Measurements from ENCODE around the gene PTK6. TPM values are rescaled to one million over a fixed set of nuclear protein-coding genes. Genes with fewer than 3 reads are reported as not detected.

PTK6 gene
- total and polyA plus RNA-seq, 2 of the 13 experiments (the other 11 are each of a cell fraction or from before 2014, with no cell fraction given), result 0.08 TPM; not detected in 1

GRCh38 chr20:63574829-63575743, 37.9 kb upstream of the PTK6 start (continued):
- no peak for TF ChIP-seq MLLT10 (CRISPR knock-in tag; IDR thresholded peaks at IDR 0.05)
- no peak for TF ChIP-seq ZNF615 (CRISPR knock-in tag; IDR thresholded peaks at IDR 0.05; ENCODE audit: borderline replicate concordance)
- 0 out of 2 replicates have a peak, but pooled peaks have one; percentile 38 for TF ChIP-seq AKAP8 (CRISPR knock-in tag; IDR thresholded peaks at IDR 0.05)
- no peak for TF ChIP-seq ZNF230 (CRISPR knock-in tag; IDR thresholded peaks at IDR 0.05)
- TF ChIP-seq ZNF124 (CRISPR knock-in tag; IDR thresholded peaks at IDR 0.05), result no peak
- TF ChIP-seq, protein P1, sequence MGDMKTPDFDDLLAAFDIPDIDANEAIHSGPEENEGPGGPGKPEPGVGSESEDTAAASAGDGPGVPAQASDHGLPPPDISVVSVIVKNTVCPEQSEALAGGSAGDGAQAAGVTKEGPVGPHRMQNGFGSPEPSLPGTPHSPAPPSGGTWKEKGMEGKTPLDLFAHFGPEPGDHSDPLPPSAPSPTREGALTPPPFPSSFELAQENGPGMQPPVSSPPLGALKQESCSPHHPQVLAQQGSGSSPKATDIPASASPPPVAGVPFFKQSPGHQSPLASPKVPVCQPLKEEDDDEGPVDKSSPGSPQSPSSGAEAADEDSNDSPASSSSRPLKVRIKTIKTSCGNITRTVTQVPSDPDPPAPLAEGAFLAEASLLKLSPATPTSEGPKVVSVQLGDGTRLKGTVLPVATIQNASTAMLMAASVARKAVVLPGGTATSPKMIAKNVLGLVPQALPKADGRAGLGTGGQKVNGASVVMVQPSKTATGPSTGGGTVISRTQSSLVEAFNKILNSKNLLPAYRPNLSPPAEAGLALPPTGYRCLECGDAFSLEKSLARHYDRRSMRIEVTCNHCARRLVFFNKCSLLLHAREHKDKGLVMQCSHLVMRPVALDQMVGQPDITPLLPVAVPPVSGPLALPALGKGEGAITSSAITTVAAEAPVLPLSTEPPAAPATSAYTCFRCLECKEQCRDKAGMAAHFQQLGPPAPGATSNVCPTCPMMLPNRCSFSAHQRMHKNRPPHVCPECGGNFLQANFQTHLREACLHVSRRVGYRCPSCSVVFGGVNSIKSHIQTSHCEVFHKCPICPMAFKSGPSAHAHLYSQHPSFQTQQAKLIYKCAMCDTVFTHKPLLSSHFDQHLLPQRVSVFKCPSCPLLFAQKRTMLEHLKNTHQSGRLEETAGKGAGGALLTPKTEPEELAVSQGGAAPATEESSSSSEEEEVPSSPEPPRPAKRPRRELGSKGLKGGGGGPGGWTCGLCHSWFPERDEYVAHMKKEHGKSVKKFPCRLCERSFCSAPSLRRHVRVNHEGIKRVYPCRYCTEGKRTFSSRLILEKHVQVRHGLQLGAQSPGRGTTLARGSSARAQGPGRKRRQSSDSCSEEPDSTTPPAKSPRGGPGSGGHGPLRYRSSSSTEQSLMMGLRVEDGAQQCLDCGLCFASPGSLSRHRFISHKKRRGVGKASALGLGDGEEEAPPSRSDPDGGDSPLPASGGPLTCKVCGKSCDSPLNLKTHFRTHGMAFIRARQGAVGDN (CRISPR knock-in tag; IDR thresholded peaks at IDR 0.05), result peak; percentile 82
- TF ChIP-seq SOX5 (CRISPR knock-in tag; IDR thresholded peaks at IDR 0.05; ENCODE audit: borderline replicate concordance), result peak; percentile 11; the same call in 1 of the 2 replicates
- TF ChIP-seq HNF4G (IDR thresholded peaks at IDR 0.05; ENCODE audit: borderline replicate concordance, low read depth, low read length), result 0 out of 2 replicates have a peak, but pooled peaks have one; percentile 20
- peak; percentile 25; the same call in 1 of the 2 replicates for TF ChIP-seq HNF4G (CRISPR knock-in tag; IDR thresholded peaks at IDR 0.05; ENCODE audit: borderline replicate concordance, low read depth)
- no peak for TF ChIP-seq REXO4 (CRISPR knock-in tag; IDR thresholded peaks at IDR 0.05; ENCODE audit: borderline replicate concordance)
- no peak for TF ChIP-seq MZF1 (CRISPR knock-in tag; IDR thresholded peaks at IDR 0.05; ENCODE audit: borderline replicate concordance)
- 0 out of 2 replicates have a peak, but pooled peaks have one; percentile 4 for TF ChIP-seq ZNF543 (CRISPR knock-in tag; IDR thresholded peaks at IDR 0.05)
- no peak for TF ChIP-seq TCF7 (IDR thresholded peaks at IDR 0.05; ENCODE audit: low read depth)
- TF ChIP-seq KIAA2018 (CRISPR knock-in tag; IDR thresholded peaks at IDR 0.05; ENCODE audit: borderline replicate concordance), result no peak
- TF ChIP-seq ZFAT (CRISPR knock-in tag; conservative IDR thresholded peaks at IDR 0.05), result no peak
- TF ChIP-seq EP300 (IDR thresholded peaks at IDR 0.05; ENCODE audit: low read depth in 2 of 2, low read length in 2 of 2), result no peak
- no peak for TF ChIP-seq EP300 (CRISPR knock-in tag; IDR thresholded peaks at IDR 0.05; ENCODE audit: borderline replicate concordance)

Measured in HepG2 (cell line).